Kidney epithelial cell (primary cell): Measurements from ENCODE around the gene POU5F2. TPM values are rescaled to one million over a fixed set of nuclear protein-coding genes. Genes with fewer than 3 reads are reported as not detected.

Experiments
- DNase-seq: peaks from one replicate; pipeline ENCODE4 v3.0.0-alpha.2; 2010; ENCODE audit warnings: low read depth
- H3K27me3 ChIP-seq: 2 replicates; pipeline ENCODE4 v1.6.0; 2011; ENCODE audit warnings: low read length; ENCODE audit not compliant: control insufficient read depth, insufficient read depth
- H3K36me3 ChIP-seq: 2 replicates; pipeline ENCODE4 v1.5.1; 2011; ENCODE audit warnings: low read length; ENCODE audit not compliant: control insufficient read depth, insufficient read depth
- H3K4me3 ChIP-seq: 2 replicates; pipeline ENCODE4 v1.5.1; 2011; ENCODE audit warnings: low read depth, mild to moderate bottlenecking, control low read depth, low read length
- total RNA-seq: library from RNA; depleted of rRNA; stranded (reverse); fragments of >200 nt; gene quantifications from 2 replicates; pipeline ENCODE4 v1.2.3, GENCODE V29; 2015
- TF ChIP-seq, protein P1 (sequence below): IDR thresholded peaks from 2 replicates; pipeline ENCODE4 v1.5.1; 2011; ENCODE audit warnings: mild to moderate bottlenecking, moderate library complexity, low read length, control low read depth, inconsistent platforms; ENCODE audit not compliant: insufficient read depth, poor library complexity, severe bottlenecking

The POU5F2 gene
- total RNA-seq, 1 donor from 2014 or later, result 0.29 TPM

DNA sequence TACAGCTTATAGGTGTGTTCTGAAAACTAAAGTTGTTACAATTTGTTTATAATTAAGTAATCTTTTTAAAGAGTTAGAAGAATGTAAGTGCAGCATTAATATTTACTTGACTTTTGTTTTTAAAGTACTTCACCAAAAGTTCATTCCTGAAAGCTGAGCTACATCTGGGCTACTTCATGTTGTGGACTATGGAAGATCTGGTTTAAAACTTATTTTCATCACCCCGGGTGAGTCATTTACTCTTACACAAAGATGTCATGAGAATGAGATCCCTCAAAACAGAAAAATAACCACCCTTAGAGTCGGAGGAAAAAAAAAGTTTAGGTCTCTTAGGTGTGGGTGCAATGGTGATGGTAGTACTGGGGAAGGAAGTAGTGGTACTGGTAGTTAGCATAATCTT lies 5.1 kb downstream of the POU5F2 start:
- Histone ChIP-seq H3K36me3 (no peaks in the 10 kb centered on the region), H3K4me3 (no peak overlapping the region), H3K27me3 (no peaks in the 10 kb centered on the region)
- no peak for DNase-seq
- TF ChIP-seq, protein P1, sequence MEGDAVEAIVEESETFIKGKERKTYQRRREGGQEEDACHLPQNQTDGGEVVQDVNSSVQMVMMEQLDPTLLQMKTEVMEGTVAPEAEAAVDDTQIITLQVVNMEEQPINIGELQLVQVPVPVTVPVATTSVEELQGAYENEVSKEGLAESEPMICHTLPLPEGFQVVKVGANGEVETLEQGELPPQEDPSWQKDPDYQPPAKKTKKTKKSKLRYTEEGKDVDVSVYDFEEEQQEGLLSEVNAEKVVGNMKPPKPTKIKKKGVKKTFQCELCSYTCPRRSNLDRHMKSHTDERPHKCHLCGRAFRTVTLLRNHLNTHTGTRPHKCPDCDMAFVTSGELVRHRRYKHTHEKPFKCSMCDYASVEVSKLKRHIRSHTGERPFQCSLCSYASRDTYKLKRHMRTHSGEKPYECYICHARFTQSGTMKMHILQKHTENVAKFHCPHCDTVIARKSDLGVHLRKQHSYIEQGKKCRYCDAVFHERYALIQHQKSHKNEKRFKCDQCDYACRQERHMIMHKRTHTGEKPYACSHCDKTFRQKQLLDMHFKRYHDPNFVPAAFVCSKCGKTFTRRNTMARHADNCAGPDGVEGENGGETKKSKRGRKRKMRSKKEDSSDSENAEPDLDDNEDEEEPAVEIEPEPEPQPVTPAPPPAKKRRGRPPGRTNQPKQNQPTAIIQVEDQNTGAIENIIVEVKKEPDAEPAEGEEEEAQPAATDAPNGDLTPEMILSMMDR, result no peak

DNA sequence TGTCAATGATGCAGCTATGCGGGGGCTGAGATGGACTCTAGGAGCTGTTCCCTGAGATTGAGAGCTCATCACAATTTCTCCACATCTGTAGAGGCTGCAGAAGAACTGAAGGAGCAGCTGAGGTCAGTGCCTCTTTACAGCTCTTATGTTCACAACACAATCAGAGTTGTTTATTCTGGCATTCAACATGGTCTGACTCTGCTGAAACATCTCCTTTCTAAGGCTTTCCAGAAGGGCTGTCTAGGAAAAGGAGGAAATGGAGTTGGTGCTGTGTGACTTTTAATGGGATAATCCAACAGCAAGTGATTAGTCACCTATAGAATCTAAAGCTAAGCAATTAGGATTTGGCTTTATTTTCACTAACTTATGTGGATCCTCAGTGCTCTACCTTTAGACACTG lies 6.0 kb downstream of the POU5F2 start:
- Histone ChIP-seq H3K4me3 (no peak overlapping the region), H3K36me3 (no peaks in the 10 kb centered on the region), H3K27me3 (no peaks in the 10 kb centered on the region)
- TF ChIP-seq, protein P1, result no peak
- DNase-seq, result no peak

DNA sequence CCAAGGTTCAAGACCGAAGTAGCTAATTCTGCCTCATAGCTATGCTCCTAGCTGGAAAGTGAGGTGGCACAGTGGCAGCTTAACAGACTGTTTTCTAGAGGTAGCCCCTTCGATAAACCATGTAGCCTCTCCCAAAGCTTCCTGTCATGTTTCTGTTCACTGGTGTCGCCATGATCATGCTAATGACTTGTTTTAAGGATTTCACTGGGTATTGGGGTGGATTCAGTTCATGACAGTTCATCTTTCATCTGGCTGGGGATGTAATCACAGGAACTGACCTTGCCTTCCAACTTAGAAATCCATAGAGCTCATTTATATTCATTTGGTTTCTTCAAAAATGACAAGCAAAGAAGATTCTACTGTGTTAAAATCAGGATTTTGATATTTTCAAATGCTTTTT lies 9.4 kb downstream of the POU5F2 start:
- no peak overlapping the region for H3K4me3 ChIP-seq
- no peak for DNase-seq
- H3K27me3 ChIP-seq, result no peaks in the 10 kb centered on the region
- TF ChIP-seq, protein P1, result no peak
- no peaks in the 10 kb centered on the region for H3K36me3 ChIP-seq

DNA sequence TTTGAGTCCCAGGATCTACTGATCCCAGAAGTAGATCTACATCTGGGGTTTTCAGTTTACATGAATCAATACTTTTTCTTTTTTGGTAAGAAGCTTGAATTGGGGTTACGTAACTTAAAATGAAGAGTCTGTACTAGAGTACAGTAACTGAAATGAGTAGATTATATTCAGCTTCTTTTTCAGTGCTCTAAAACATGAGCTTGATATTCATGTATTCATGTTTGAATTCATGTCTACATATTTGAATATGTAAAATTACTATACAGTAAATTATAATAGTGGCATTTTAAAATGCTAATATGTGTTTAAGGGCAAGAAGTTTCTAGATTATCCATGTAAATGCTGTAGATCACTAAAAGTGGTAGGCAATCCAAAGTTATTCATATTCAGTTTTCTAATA lies 14.8 kb downstream of the POU5F2 start:
- H3K27me3 ChIP-seq, result no peaks in the 10 kb centered on the region
- no peaks in the 10 kb centered on the region for H3K36me3 ChIP-seq
- H3K4me3 ChIP-seq, result no peak overlapping the region
- TF ChIP-seq, protein P1, result no peak
- no peak for DNase-seq

DNA sequence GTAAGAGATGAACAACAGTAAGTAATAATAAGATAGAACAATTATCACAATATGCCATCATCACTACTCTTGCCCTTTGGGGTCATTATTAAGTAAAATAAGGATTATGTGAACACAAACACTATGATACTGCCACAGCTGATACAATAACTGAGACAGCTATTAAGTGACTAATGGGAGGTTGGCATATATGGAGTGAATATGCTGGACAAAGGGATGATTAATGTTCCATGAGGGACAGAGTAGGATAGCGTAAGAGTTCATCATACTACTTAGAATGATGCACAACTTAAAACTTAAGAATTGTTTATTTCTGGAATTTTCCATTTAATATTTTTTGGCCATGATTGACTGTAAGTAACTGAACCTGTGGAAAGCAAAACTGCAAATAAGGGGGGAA lies 16.6 kb downstream of the POU5F2 start:
- H3K36me3 ChIP-seq, result no peaks in the 10 kb centered on the region
- H3K27me3 ChIP-seq, result no peaks in the 10 kb centered on the region
- DNase-seq, result no peak
- TF ChIP-seq, protein P1, result no peak
- no peak overlapping the region for H3K4me3 ChIP-seq

DNA sequence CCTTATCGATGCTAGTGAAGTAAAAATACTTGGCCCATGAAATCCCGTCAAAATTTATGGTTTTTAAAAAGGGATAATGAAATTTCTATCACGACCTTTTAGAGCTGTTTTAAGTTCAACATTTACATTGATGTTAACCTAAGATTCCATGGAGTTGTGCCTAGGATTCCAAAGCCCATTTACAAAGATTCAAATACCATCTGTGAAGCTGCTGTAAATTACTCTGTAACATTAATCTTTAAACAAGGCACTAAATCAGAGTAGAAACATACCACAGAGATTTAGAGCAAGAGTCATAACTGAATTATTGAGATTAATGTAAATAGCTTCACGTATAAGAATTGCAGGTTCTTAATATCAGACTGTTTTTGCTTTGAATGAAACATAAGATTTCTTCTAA lies 17.7 kb downstream of the POU5F2 start:
- H3K36me3 ChIP-seq, result no peaks in the 10 kb centered on the region
- H3K27me3 ChIP-seq, result no peaks in the 10 kb centered on the region
- no peak overlapping the region for H3K4me3 ChIP-seq
- DNase-seq, result no peak
- TF ChIP-seq, protein P1, result no peak
